ENCODE data around the gene HHIPL1. TPM values are rescaled to one million over a fixed set of nuclear protein-coding genes. Genes with fewer than 3 reads are reported as not detected.

The HHIPL1 gene
- total RNA-seq, 2 experiments from 2014 or later, result 0.25 to 0.72 TPM

DNA sequence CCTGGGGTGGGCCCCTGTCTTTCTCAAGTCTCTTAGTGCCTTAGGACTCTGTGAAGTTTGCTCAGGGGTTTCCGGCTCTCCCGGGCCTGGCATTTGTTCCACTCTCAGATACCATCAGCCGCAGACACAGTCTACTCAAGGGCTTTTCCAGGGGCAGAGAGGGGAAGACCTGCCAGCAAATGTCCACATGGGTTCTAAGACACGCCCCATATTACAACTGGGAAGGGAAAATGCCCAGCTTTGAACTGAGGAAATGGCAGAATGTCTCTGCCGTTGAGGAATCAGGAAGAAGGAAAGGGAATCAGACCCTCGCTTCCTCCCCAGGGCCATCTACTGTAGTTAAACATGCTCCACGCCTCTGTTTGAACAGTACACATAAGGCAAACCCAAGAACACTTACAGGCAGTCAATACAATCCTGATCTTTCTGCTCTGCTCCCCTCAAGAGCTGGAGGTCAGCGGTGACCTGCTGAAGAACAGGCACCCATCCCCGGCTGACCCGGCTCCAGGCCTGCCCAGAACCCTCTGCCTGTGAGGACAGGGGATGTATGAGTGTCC, 48.8 kb upstream of the HHIPL1 start:
- H2AFZ ChIP-seq (ENCODE audit: low read length), result no peak overlapping the region
- H4K20me1 ChIP-seq (ENCODE audit: insufficient read depth, low read length), result no peaks in the 10 kb centered on the region
- intact Hi-C loops (cut with micrococcal nuclease; ENCODE audit: unreplicated experiment), result no loop called here
- no peaks in the 10 kb centered on the region for H3K36me3 ChIP-seq (ENCODE audit: insufficient read depth, low read length)
- CTCF ChIA-PET (ENCODE audit: unreplicated experiment), result no interaction called here
- POLR2A ChIA-PET, result no interaction called here
- H3K4me2 ChIP-seq (ENCODE audit: low read length), result no peak overlapping the region
- DNase-seq (ENCODE audit: low spot score), result no peak
- H3K4me1 ChIP-seq (ENCODE audit: insufficient read depth, low read length, poor library complexity, severe bottlenecking), result no peaks in the 10 kb centered on the region
- no peaks in the 10 kb centered on the region for H3K79me2 ChIP-seq (ENCODE audit: insufficient read depth, low read depth, low read length)
- no TSS peak for BruUV-seq (replicated peaks)
- no peaks in the 10 kb centered on the region for H3K9me2 ChIP-seq (ENCODE audit: insufficient read depth, low read length)
- no peak for TF ChIP-seq EZH2phosphoT487 (IDR thresholded peaks at IDR 0.05; ENCODE audit: borderline replicate concordance, low read depth, low read length)
- TF ChIP-seq, protein P1, sequence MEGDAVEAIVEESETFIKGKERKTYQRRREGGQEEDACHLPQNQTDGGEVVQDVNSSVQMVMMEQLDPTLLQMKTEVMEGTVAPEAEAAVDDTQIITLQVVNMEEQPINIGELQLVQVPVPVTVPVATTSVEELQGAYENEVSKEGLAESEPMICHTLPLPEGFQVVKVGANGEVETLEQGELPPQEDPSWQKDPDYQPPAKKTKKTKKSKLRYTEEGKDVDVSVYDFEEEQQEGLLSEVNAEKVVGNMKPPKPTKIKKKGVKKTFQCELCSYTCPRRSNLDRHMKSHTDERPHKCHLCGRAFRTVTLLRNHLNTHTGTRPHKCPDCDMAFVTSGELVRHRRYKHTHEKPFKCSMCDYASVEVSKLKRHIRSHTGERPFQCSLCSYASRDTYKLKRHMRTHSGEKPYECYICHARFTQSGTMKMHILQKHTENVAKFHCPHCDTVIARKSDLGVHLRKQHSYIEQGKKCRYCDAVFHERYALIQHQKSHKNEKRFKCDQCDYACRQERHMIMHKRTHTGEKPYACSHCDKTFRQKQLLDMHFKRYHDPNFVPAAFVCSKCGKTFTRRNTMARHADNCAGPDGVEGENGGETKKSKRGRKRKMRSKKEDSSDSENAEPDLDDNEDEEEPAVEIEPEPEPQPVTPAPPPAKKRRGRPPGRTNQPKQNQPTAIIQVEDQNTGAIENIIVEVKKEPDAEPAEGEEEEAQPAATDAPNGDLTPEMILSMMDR (conservative IDR thresholded peaks at IDR 0.05; ENCODE audit: low read length), result no peak
- H3K4me3 ChIP-seq (ENCODE audit: low read depth, low read length, poor library complexity, severe bottlenecking), result no peak overlapping the region
- no peaks in the 10 kb centered on the region for H3K9me3 ChIP-seq (ENCODE audit: low read length)
- H3K27ac ChIP-seq (ENCODE audit: low read depth, low read length, poor library complexity, severe bottlenecking), result no peak overlapping the region

DNA sequence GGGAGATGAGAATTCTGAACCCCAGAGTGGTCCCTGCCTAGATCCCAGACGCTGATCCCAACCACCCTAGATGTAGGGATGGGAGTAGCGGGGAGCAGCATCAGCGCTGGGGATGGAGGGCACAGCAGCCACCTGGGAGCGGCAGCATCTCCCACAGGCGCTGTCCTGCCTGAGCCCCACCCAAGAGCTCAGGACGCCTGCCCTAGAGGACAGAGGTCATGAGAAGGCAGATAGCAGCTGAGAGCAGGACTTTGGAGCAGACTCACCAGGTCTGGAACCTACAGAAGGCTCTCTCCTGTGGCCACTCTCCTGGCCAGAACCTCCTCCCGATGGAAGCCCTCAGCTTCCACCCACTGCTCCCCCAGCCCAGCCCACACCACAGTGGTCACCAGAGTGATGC, 48.2 kb upstream of the HHIPL1 start:
- Histone ChIP-seq H3K27ac (ENCODE audit: low read depth, low read length, poor library complexity, severe bottlenecking) (no peak overlapping the region), H3K9me3 (ENCODE audit: low read length) (no peaks in the 10 kb centered on the region), H4K20me1 (ENCODE audit: insufficient read depth, low read length) (no peaks in the 10 kb centered on the region), H3K4me1 (ENCODE audit: insufficient read depth, low read length, poor library complexity, severe bottlenecking) (peaks cover 3% of the 10 kb centered on the region), H3K4me2 (ENCODE audit: low read length) (no peak overlapping the region), H3K4me3 (ENCODE audit: low read depth, low read length, poor library complexity, severe bottlenecking) (no peak overlapping the region), H3K36me3 (ENCODE audit: insufficient read depth, low read length) (no peaks in the 10 kb centered on the region), H3K9me2 (ENCODE audit: insufficient read depth, low read length) (no peaks in the 10 kb centered on the region), H3K79me2 (ENCODE audit: insufficient read depth, low read depth, low read length) (no peaks in the 10 kb centered on the region), H2AFZ (ENCODE audit: low read length) (no peak overlapping the region)
- TF ChIP-seq, protein P1 (conservative IDR thresholded peaks at IDR 0.05; ENCODE audit: low read length), result no peak
- no peak for TF ChIP-seq EZH2phosphoT487 (IDR thresholded peaks at IDR 0.05; ENCODE audit: borderline replicate concordance, low read depth, low read length)
- DNase-seq (ENCODE audit: low spot score), result no peak
- intact Hi-C loops (cut with micrococcal nuclease; ENCODE audit: unreplicated experiment), result no loop called here
- ChIA-PET POLR2A (interaction anchor here (0.6 kb wide), 1 partner anchor 171 kb away, joined by 3 read pairs; no protein-coding TSS in a partner anchor), CTCF (ENCODE audit: unreplicated experiment) (no interaction called here)
- BruUV-seq (replicated peaks), result no TSS peak

DNA sequence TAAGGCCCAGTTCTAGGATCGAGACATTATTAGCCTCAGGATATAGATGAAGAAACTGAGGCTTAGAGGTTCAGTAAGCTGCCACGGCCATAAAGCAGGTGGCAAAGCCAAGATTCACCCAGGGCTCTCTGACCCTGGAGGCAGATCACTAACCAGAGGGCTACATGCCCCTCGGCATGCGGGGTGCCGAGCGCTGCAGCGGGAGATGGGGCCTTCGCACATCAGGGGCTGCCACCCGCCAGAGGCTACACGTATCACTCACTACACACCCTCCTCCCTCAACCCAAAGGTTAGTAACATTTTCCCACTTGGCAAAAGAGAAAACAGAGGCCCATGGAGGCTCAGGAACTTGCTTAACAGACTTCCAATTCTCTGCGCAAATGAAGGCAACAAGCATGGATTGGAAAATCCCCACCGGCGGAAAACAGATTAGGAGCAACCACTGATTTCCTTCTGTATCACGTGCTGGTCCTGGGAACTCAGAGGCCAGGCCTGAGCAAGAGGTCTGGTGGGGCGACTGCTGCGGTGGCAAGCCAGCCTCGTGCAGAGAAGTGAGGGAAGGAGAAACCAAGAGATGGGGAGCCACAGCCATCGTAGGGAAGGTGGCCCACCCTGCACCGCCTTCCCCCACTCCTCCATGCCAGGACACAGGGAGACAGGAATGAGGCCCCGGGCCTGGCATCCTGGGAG, 46.9 kb upstream of the HHIPL1 start:
- Histone ChIP-seq H3K9me3 (ENCODE audit: low read length) (no peaks in the 10 kb centered on the region), H3K36me3 (ENCODE audit: insufficient read depth, low read length) (no peaks in the 10 kb centered on the region), H2AFZ (ENCODE audit: low read length) (no peak overlapping the region), H3K27ac (ENCODE audit: low read depth, low read length, poor library complexity, severe bottlenecking) (no peak overlapping the region), H3K79me2 (ENCODE audit: insufficient read depth, low read depth, low read length) (no peaks in the 10 kb centered on the region), H3K4me2 (ENCODE audit: low read length) (no peak overlapping the region), H3K4me1 (ENCODE audit: insufficient read depth, low read length, poor library complexity, severe bottlenecking) (peaks cover 15% of the 10 kb centered on the region), H3K9me2 (ENCODE audit: insufficient read depth, low read length) (no peaks in the 10 kb centered on the region), H3K4me3 (ENCODE audit: low read depth, low read length, poor library complexity, severe bottlenecking) (no peak overlapping the region), H4K20me1 (ENCODE audit: insufficient read depth, low read length) (no peaks in the 10 kb centered on the region)
- TF ChIP-seq EZH2phosphoT487 (IDR thresholded peaks at IDR 0.05; ENCODE audit: borderline replicate concordance, low read depth, low read length), result no peak
- TF ChIP-seq, protein P1 (conservative IDR thresholded peaks at IDR 0.05; ENCODE audit: low read length), result no peak
- POLR2A ChIA-PET, result no interaction called here
- no peak for DNase-seq (ENCODE audit: low spot score)
- intact Hi-C loops (cut with micrococcal nuclease; ENCODE audit: unreplicated experiment), result no loop called here
- no TSS peak for BruUV-seq (replicated peaks)
- CTCF ChIA-PET (ENCODE audit: unreplicated experiment), result no interaction called here
